Hippocampal formation (tissue), 2 donors: Measurements from ENCODE around the gene UNC5A.

Experiments used
- DNase-seq, 2 donors: peaks; one replicate each; lab custom pipeline; 2025; lab: John Stamatoyannopoulos, UW

UNC5A gene

DNA sequence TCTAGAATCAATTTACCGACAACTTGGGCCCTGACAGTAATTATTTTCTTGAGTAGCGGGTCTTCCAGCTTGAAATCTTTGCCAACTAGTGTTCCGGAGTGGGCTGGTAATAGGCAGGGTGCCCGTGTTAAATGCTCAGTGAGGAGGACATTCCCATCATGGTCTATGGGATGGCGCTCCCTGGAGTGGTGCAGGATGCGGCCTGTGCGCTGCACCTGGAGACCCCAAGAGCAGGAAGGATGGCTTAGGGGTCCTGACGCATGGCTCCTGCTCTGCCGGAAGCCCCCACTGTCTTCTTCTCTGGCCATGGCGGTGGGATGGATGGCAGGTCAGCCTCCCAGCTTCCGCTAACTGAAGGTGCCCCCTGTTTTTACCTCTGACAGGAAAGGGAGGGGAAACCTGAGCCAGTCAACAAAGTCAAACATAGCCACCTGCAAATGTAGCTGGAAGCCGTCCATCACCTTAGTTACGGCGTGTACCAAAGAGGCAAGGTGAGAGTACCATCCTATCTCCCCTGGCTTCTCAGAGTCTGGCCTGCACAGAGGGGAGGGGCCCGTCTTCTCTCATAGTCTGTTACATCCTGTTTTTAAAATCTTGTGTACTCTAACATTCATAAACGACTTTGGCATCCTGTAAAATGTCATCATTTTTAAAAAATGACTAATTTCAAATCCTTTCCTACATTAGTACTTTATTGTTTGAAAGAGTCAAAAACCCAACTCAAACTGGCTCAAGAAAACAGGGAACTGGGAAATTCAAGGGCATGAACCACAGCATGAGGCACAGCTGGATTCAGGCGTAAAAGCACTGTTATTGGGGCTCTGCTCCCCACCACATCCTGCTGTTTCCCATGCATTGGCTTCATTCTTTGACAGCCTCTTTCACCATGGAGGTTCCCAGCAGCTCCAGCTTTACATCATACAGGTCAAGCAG is 28.5 kb upstream of the UNC5A start:
- no peak for DNase-seq

DNA sequence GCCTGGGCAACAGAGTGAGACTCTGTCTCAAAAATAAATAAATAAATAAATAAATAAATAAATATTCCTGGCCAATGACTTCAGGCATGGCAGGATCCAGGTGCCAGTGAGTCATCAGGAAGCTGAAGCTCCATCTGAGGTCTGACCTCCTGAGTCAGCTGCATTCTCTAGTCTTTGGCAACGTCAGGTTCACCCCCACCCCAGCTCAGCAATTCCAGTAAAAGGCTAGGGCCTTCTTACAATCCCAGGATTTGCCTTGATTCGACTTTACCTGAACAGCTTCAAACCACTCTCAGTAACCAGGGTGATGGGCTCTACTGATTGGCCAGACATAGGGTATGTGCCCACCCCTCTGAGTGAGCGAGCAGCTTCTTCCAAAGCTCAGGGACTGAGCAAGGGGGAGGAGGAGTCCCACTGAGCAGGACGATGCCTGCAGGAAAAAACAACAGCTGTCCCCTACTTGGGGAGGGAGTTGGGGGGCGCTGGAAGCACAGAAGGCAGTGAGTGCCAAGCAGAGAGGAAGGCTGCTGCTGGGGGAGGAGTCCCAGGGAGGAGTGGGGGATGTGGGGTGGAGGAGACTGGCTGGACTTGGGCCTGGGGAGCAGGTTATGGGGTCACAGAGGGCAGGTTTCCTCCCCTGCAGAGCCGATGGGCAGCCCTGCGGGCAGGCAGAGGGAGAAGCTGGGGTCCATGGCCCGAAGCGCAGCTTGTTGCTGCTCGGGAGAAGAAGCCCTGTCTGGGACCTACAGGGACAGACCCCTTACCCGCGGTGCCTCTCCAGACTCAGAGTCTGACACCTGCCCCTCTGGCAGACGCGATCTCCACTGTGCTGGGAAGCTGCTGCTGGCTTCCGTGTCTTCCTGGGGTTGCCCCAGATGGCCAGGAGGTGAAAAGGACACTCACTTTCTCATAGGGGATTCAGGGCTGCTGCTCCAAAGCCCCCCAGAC is 25.9 kb upstream of the UNC5A start:
- no peak for DNase-seq

- DNase-seq = no peak
These were observed 24.9 kb upstream of the UNC5A start for GRCh38 chr5:176785184-176786145.

DNA sequence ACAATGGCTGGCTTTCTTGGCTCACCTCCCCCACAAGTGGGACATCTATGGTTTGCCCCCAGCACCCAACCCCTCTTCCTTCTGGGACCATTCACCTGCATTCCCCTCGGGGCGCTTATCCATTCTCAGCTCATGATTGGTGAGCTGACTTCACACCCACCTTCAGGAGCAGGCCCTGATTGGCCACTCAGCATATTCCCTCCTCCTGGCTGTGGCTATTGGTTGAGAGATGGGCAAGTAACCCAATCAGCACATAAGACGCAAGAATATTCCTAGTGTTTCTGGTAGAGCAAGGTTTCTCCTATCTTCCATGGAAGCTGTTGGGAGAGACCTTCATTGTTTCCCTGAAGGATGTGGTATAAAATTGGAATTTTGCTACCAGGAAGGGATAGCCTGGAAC is 22.7 kb upstream of the UNC5A start:
- DNase-seq = no peak

DNA sequence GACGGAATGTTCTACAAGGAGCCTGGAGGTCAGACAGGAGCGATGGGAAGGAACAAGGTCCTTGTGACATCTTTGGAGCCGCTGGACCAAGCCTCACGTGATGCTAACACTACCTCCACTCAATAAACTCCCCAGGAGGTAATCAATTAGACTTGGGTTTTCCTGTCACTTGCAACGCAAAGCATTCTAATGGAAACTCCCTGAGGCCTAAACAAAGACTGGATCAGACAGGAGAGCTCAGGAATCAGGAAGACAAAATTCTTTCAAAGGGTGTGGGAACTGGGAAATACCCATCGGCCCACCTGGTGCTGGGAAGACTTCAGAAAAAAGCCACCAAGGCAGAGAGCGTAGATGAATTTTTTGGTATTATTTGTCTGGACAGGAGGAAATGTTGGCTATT is 22.3 kb upstream of the UNC5A start:
- DNase-seq = no peak

DNA sequence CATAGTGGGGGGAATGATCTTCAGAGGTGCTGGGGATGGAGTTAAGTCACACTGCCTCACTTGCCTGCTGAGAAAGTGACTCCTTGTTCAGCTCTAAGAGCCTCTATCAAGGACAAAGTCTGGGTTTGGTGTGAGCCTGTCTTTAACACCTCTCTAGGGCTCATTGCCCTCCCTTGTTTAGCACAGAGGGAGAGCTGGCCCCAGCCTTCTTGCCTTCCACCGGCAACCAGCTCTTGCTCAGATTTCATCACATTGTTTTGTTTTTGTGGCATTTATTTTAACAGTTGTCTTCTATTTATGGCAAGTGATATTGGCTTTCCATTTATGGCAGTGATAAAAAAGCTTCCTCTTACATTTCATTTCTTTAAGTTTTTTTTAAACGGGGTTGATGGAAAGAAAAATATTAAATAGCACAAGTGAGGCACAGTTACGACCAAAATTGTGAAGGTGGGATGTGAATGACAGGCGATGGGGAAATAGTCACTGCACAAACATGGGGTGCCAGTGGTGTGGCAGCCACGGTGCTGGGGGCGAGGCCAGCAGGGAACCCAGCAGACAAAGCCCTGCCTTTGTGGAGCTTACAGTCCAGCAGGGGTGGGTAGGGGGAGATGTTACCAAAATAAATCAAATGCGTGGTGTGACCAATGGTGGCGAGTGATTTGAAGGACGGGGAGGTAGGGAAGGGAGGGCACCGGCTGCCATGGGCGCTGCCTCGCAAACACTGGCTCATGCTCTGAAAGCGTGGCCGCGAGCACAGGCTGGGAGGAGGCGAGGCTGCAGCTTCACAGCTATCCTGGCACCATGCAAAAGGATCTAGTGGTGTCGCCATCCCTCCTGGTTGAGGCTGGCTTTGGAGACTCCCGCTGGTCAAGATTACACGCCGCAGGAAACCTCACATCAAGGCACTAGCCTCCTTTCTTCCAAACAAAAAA is 21.2 kb upstream of the UNC5A start:
- no peak for DNase-seq

DNA sequence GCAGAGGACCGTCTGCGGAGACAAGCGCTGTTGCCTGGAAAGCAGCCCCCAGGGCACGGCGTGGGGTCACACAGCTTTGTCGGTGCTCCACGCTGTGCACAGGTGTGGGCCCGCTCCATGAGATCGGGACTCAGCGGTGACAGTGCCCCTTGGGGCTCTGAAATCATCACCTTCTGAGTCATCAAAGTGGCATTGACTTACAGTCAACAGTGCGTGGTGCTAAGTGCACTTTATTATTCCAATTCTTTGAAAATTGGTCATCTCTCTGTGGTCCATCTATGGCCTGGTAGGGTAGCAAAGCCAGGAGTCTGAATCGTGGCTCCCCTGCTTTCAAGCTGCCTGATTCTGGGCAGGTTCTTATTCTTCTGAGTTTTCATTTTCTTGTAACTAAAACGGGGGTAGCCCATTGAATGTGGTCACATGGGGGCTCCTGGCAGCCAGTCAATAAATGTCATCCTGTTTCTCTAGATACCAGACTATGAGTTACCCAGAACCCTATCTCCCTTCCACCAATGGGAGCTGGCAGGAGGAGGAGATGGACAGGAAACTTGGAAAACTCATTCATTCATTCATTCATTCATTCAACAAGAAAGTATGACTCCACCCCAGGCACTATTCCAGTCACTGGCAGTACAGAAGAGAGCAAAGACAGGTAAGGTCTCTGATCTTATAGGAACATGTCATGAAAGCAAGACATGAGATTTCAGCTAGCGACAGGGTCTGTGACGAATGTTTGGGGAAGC is 20.3 kb upstream of the UNC5A start:
- no peak for DNase-seq

- DNase-seq = no peak
These were observed 19.4 kb upstream of the UNC5A start for GRCh38 chr5:176790941-176791340.

- DNase-seq = no peak
These were observed 17.6 kb upstream of the UNC5A start for GRCh38 chr5:176792655-176793342.

DNA sequence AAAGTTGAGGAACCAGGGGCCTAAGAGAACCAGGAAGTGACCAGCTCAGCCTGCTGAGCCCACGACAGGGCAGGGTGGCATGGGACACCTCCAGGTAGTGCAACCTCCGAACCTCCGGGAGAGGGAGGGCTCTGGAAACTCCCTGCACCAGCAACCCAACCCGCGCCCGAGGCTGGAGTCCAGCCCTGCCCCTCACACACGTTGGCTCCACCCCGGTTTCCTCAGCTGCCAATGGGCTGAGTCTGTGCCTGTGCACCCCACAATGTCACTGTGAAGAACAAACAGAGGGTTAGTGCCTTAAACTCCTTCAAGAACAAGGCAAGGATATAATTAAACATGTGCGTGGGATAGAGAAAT is 17.0 kb upstream of the UNC5A start:
- no peak for DNase-seq

GRCh38 chr5:176793736-176794135 is 16.6 kb upstream of the UNC5A start:
- no peak for DNase-seq

- no peak for DNase-seq
These were observed 15.8 kb upstream of the UNC5A start for GRCh38 chr5:176794509-176794908.

GRCh38 chr5:176796411-176796810 is 13.9 kb upstream of the UNC5A start:
- DNase-seq = no peak

DNA sequence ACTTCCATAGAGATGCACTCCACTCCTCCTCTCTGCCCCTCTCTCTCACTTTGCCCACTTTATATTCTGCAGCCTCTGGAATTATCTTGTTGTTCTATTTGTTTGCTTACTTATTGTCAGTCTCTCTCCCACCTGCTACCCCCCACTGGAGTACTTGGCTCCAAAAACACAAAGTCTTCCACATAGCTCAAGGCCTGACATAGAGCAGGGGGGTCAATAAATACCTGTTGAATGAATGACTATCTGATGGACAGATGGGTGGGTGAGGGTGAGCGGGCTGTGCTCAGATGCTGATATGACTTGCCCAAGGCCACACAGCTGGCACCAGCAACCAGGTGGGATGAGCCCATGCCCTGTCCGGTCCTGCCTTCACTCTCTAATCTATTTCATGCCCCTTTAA is 13.4 kb upstream of the UNC5A start:
- DNase-seq = no peak

DNA sequence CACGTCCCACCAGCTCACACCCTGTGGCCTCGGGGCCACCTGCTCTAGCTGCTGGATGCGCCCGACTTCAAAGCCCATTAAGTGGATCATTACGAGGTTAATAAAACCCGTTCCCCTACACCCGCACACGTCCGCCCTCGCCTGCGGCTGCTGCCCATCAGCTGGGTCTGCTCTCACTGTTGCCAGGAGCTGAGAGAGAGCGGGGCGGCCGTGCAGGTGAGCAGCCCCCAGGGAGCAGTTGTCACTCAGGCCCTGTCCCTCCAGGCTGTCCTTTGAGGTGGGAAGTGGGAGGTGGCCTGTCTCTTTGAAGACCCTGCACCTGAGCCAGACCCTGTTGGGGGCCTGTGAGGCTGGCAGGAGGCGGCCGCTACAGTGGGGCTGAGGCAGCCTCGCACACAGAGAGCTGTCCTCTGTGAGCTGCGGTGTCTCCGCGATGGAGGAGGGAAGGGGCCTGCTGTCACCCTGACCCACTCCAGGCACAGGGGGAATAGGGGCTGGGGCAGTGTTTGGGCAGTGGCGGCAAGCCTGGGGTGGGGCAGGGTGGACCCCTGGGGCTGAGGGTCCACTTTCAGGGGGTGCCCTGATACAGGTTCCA is 12.8 kb upstream of the UNC5A start:
- DNase-seq = no peak

GRCh38 chr5:176798086-176798876 is 12.1 kb upstream of the UNC5A start:
- no peak for DNase-seq

- no peak for DNase-seq
These were observed 11.4 kb upstream of the UNC5A start for GRCh38 chr5:176798949-176799348.

DNA sequence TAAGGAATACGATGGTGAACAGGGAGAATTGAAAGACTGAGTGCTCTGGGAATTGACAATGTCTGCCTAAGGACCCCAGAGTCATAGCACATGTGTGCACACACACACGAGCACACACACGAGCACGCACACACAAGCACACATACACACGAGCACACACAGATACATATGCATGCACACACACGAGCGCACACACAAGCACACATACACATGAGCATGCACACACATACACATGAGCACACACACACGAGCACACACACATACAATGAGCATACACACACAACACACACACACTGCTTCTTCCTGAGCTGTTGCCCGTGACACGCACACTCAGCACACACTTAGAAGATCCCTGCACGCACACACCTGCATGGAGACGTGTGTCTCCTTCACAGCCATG is 10.9 kb upstream of the UNC5A start:
- DNase-seq = no peak
